GM12878 (cell line): ENCODE results near the gene CD96. TPM values are rescaled to one million over a fixed set of nuclear protein-coding genes. Genes with fewer than 3 reads are reported as not detected.

Source experiments
- ATAC-seq: fragments of 200-7000 bp; cut with Tn5 transposase; 3 replicates; pipeline ENCODE4 v1.9.1; 2020; ENCODE audit warnings: mild to moderate bottlenecking, moderate library complexity
- BruUV-seq: library from RNA; stranded (reverse); fragments of 400-500 nt; replicated peaks from 2 replicates; lab custom pipeline; 2021; lab: Mats Ljungman, UMichigan
- CTCF ChIA-PET: fragments of 300-600 bp; sonication (Branson Sonifier 250); formaldehyde crosslinking; extraction: SDS; loops from one replicate; lab custom pipeline; 2021; ENCODE audit warnings: inconsistent platforms; lab: Yijun Ruan, JAX
- POLR2A ChIA-PET: fragments of 350-600 bp; formaldehyde crosslinking; extraction: SDS; loops from one replicate; lab custom pipeline; 2021; ENCODE audit warnings: inconsistent platforms; lab: Charles Lee
- RAD21 ChIA-PET: fragments of 300-600 bp; sonication (Branson Sonifier 250); formaldehyde crosslinking; loops from one replicate; lab custom pipeline; 2023; ENCODE audit warnings: antibody characterized with exemption; ENCODE audit not compliant: unreplicated experiment; lab: Charles Lee
- SMC1A ChIA-PET: fragments of 300-600 bp; sonication (Branson Sonifier 250); formaldehyde crosslinking; loops from one replicate; lab custom pipeline; 2023; ENCODE audit not compliant: unreplicated experiment, uncharacterized antibody; lab: Charles Lee
- DNase-seq: peaks from one replicate; pipeline ENCODE4 v3.0.0-alpha.2; 2011; ENCODE audit warnings: low read depth, low spot score
- FAIRE-seq: peaks from 3 replicates; lab custom pipeline; 2011; peaks lifted over from hg19 to GRCh38; lab: Jason Lieb, UNC
- H2AFZ ChIP-seq: 2 replicates; pipeline ENCODE4 v1.6.0; 2011; ENCODE audit warnings: low read depth, low read length, control low read depth; ENCODE audit not compliant: control insufficient read depth
- H3K27ac ChIP-seq: 2 replicates; pipeline ENCODE4 v1.5.1; 2011; ENCODE audit warnings: control low read depth; ENCODE audit not compliant: control insufficient read depth, insufficient read depth
- H3K27me3 ChIP-seq, 2 experiments: replicated peaks in 1 of 2; 2 replicates each; pipeline versions ENCODE4 v1.6.0 to v1.6.1; 2011; ENCODE audit warnings: low read length in 1 of 2; ENCODE audit not compliant: control insufficient read depth in 2 of 2, insufficient read depth in 2 of 2
- H3K36me3 ChIP-seq, 2 experiments: 2 replicates each; pipeline ENCODE4 v1.5.1; 2011; ENCODE audit warnings: low read length in 1 of 2; ENCODE audit not compliant: control insufficient read depth in 2 of 2, insufficient read depth in 2 of 2
- H3K4me1 ChIP-seq: 2 replicates; pipeline ENCODE4 v1.6.1; 2011; ENCODE audit warnings: mild to moderate bottlenecking, low read length, moderate library complexity, mixed read lengths; ENCODE audit not compliant: control insufficient read depth, insufficient read depth
- H3K4me2 ChIP-seq: 2 replicates; pipeline ENCODE4 v1.6.0; 2011; ENCODE audit warnings: control low read depth; ENCODE audit not compliant: control insufficient read depth, insufficient read depth
- H3K4me3 ChIP-seq: fragments of 200-600 bp; sonication (generic); 2 replicates; pipeline ENCODE4 v1.5.1; 2016
- H3K79me2 ChIP-seq: 2 replicates; pipeline ENCODE4 v1.6.0; 2011; ENCODE audit warnings: low read length; ENCODE audit not compliant: control insufficient read depth, insufficient read depth
- H3K9ac ChIP-seq: 2 replicates; pipeline ENCODE4 v1.8.0; 2011; ENCODE audit warnings: low read length, control low read depth, mixed read lengths; ENCODE audit not compliant: control insufficient read depth, insufficient read depth
- H3K9me3 ChIP-seq: replicated peaks from 3 replicates; pipeline ENCODE4 v1.5.1; 2011; ENCODE audit warnings: mild to moderate bottlenecking, low read length; ENCODE audit not compliant: control insufficient read depth, insufficient read depth
- H4K20me1 ChIP-seq: 2 replicates; pipeline ENCODE4 v1.6.0; 2011; ENCODE audit not compliant: control insufficient read depth, insufficient read depth
- CBX5 ChIP-seq: sonication (generic); IDR thresholded peaks from 2 replicates; pipeline ENCODE4 v1.6.1; 2016; ENCODE audit warnings: low read depth, moderate library complexity, mild to moderate bottlenecking, inconsistent platforms
- CREB1 ChIP-seq: IDR thresholded peaks from 2 replicates; pipeline ENCODE4 v1.6.1; 2012; ENCODE audit warnings: low read depth, mild to moderate bottlenecking, inconsistent platforms
- CUX1 ChIP-seq: IDR thresholded peaks from 2 replicates; pipeline ENCODE4 v1.6.1; 2012; ENCODE audit warnings: improper control_type of control experiment, low read depth, low read length; ENCODE audit not compliant: insufficient replicate concordance
- EED ChIP-seq: sonication (generic); IDR thresholded peaks from 2 replicates; pipeline ENCODE4 v1.6.1; 2016; ENCODE audit warnings: antibody characterized with exemption, low read depth
- EZH2 ChIP-seq: IDR thresholded peaks from 2 replicates; pipeline ENCODE4 v1.6.1; 2012; ENCODE audit warnings: low read depth, mild to moderate bottlenecking, control low read depth, inconsistent platforms, low read length, borderline replicate concordance; ENCODE audit not compliant: control insufficient read depth
- IKZF2 ChIP-seq, 2 experiments: fragments of 450-650 bp; IDR thresholded peaks; 2 replicates each; pipeline ENCODE4 v1.6.1; 2017; ENCODE audit warnings: mild to moderate bottlenecking in 2 of 2, moderate library complexity in 2 of 2
- NFIC ChIP-seq: IDR thresholded peaks from 2 replicates; pipeline ENCODE4 v1.6.1; 2012; ENCODE audit warnings: low read depth, mild to moderate bottlenecking, inconsistent platforms, low read length, moderate library complexity
- NR2C1 ChIP-seq: fragments of 450-650 bp; IDR thresholded peaks from 2 replicates; pipeline ENCODE4 v1.6.1; 2017; ENCODE audit warnings: antibody characterized with exemption, mild to moderate bottlenecking, moderate library complexity
- PAX5 ChIP-seq: IDR thresholded peaks from 2 replicates; pipeline ENCODE4 v1.6.1; 2011; ENCODE audit warnings: low read depth, low read length, borderline replicate concordance
- PBX3 ChIP-seq: IDR thresholded peaks from 2 replicates; pipeline ENCODE4 v1.6.1; 2011; ENCODE audit warnings: mild to moderate bottlenecking, low read depth, low read length, moderate library complexity; ENCODE audit not compliant: insufficient replicate concordance
- PML ChIP-seq: IDR thresholded peaks from 2 replicates; pipeline ENCODE4 v1.6.1; 2012; ENCODE audit warnings: low read length, inconsistent platforms
- POLR2AphosphoS5 ChIP-seq: IDR thresholded peaks from 2 replicates; pipeline ENCODE4 v1.6.1; 2011; ENCODE audit warnings: mild to moderate bottlenecking, low read length, inconsistent platforms
- RAD51 ChIP-seq: fragments of 450-650 bp; IDR thresholded peaks from 2 replicates; pipeline ENCODE4 v1.6.1; 2016; ENCODE audit warnings: moderate library complexity, mild to moderate bottlenecking, inconsistent platforms
- RUNX3 ChIP-seq: IDR thresholded peaks from 2 replicates; pipeline ENCODE4 v1.6.1; 2012; ENCODE audit warnings: low read length, inconsistent platforms
- SP1 ChIP-seq: IDR thresholded peaks from one replicate; pipeline ENCODE4 v1.6.1; 2011; ENCODE audit warnings: low read depth, low read length
- SRF ChIP-seq, 2 experiments: IDR thresholded peaks; 2 replicates each; pipeline ENCODE4 v1.6.1; 2011; ENCODE audit warnings: low read depth in 2 of 2, low read length in 2 of 2, mild to moderate bottlenecking in 1 of 2, moderate library complexity in 1 of 2
- SUZ12 ChIP-seq: fragments of 200-600 bp; sonication (generic); IDR thresholded peaks from one replicate; pipeline ENCODE4 v1.6.1; 2018; ENCODE audit warnings: antibody characterized with exemption, mild to moderate bottlenecking; ENCODE audit not compliant: unreplicated experiment
- WGBS: methylation state at CpG from one replicate; pipeline ENCODE4 v1.1.6; 2016; ENCODE audit warnings: low lambda C conversion rate; ENCODE audit not compliant: insufficient replicate concordance, insufficient coverage; ENCODE audit errors: missing lambda C conversion rate; 5-methylcytosine and 5-hydroxymethylcytosine counted together
- in situ Hi-C: fragments of 300-500 bp; cut with MboI; formaldehyde crosslinking; loops from 9 replicates; pipeline ENCODE4 v1.14.3; 2018; ENCODE audit warnings: mixed read lengths
- intact Hi-C: fragments of 100-400 bp; cut with micrococcal nuclease; formaldehyde crosslinking; loops from one replicate; pipeline ENCODE4 v1.14.2; 2022; ENCODE audit not compliant: unreplicated experiment
- polyA plus RNA-seq, 11 experiments: library from polyadenylated mRNA; depleted of rRNA in 4 of 11; unstranded in 6 of 11; stranded (reverse) in 5 of 11; fragments of >200 nt; fragmentation: Nextera tagmentation in 4 of 11; fragmentation: Illumina TruSeq in 1 of 11; extraction: Ambion mirVana in 4 of 11; extraction: Trizol in 1 of 11; gene quantifications; 1 replicate in 1 of 11; 2 replicates in 10 of 11; pipeline versions ENCODE4 v1.2.1 to v1.2.3, GENCODE V29; 2011 to 2016; ENCODE audit warnings: inconsistent platforms in 2 of 11, missing spikeins in 2 of 11, low read depth in 1 of 11
- total RNA-seq, 4 experiments: library from RNA; depleted of rRNA in 3 of 4; stranded (reverse); fragments of >200 nt in 3 of 4; fragmentation: Illumina TruSeq in 1 of 4; extraction: Trizol in 1 of 4; gene quantifications; 2 replicates each; pipeline versions ENCODE4 v1.2.1 to v1.2.3, GENCODE V29; 2013 to 2021
- TF ChIP-seq, protein P1 (sequence below): IDR thresholded peaks from 2 replicates; pipeline ENCODE4 v1.6.1; 2012; ENCODE audit warnings: low read length, inconsistent platforms

Gene CD96
- total and polyA plus RNA-seq, 10 of the 15 experiments (the other 5 are each of a cell fraction or from before 2014, with no cell fraction given): 0.13 to 10.1 (median 0.47) TPM

- in situ Hi-C loops (no loop called here), intact Hi-C loops (no loop called here)
- no peak for ATAC-seq
- Histone ChIP-seq H3K9ac (no peak overlapping the region), H3K27me3 (no peaks in the 10 kb centered on the region), H3K79me2 (no peaks in the 10 kb centered on the region), H3K27ac (no peak overlapping the region), H3K36me3 (no peaks in the 10 kb centered on the region), H4K20me1 (no peaks in the 10 kb centered on the region), H3K4me2 (no peak overlapping the region), H3K4me1 (no peaks in the 10 kb centered on the region), H3K4me3 (no peak overlapping the region), H2AFZ (no peak overlapping the region), H3K9me3 (no peaks in the 10 kb centered on the region)
- no TSS peak for BruUV-seq
- POLR2A ChIA-PET: interaction anchor here (0.7 kb wide), 1 partner anchor 10 kb away, joined by 3 read pairs; no protein-coding TSS in a partner anchor
- DNase-seq: no peak
- CTCF ChIA-PET: interaction anchor here (0.9 to 1.6 kb wide), 4 partner anchors 9 to 61 kb away, joined by 3 to 5 read pairs (median 4); no protein-coding TSS in a partner anchor
- SMC1A ChIA-PET: interaction anchor here (1.0 kb wide), 1 partner anchor 11 kb away, joined by 3 read pairs; no protein-coding TSS in a partner anchor
- 43% methylated on average over 3 of the region's 3 CpGs for WGBS
- RAD21 ChIA-PET: no interaction called here
- no peak for FAIRE-seq
- no peak for TF ChIP-seq IKZF2 (IDR thresholded peaks at IDR 0.05)
- TF ChIP-seq EZH2: no peak
- TF ChIP-seq CREB1: no peak
- TF ChIP-seq SUZ12: no peak
- no peak for TF ChIP-seq PML
- TF ChIP-seq NR2C1: no peak
- no peak for TF ChIP-seq CUX1
- no peak for TF ChIP-seq RUNX3
- no peak for TF ChIP-seq PAX5
- TF ChIP-seq POLR2AphosphoS5: no peak
- no peak for TF ChIP-seq PBX3
- TF ChIP-seq EED: no peak
- TF ChIP-seq, protein P1, sequence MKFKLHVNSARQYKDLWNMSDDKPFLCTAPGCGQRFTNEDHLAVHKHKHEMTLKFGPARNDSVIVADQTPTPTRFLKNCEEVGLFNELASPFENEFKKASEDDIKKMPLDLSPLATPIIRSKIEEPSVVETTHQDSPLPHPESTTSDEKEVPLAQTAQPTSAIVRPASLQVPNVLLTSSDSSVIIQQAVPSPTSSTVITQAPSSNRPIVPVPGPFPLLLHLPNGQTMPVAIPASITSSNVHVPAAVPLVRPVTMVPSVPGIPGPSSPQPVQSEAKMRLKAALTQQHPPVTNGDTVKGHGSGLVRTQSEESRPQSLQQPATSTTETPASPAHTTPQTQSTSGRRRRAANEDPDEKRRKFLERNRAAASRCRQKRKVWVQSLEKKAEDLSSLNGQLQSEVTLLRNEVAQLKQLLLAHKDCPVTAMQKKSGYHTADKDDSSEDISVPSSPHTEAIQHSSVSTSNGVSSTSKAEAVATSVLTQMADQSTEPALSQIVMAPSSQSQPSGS: no peak
- no peak for TF ChIP-seq NFIC
- no peak for TF ChIP-seq CBX5
- TF ChIP-seq RAD51: no peak
- TF ChIP-seq SP1: no peak
- no peak for TF ChIP-seq SRF (IDR thresholded peaks at IDR 0.05; ENCODE audit: low read depth in 2 of 2, low read length in 2 of 2)
Observed at GRCh38 chr3:111607240-111607920, 65.4 kb downstream of the CD96 start.
